Glutamatergic neuron (in vitro differentiated cells): Measurements from ENCODE around the gene ITGAE. TPM values are rescaled to one million over a fixed set of nuclear protein-coding genes. Genes with fewer than 3 reads are reported as not detected.

Source experiments
- DNase-seq: peaks from one replicate; pipeline ENCODE4 v3.0.0; 2022
- H3K27ac Mint-ChIP-seq: one replicate; pipeline ENCODE4 v1.8.0; 2020; ENCODE audit warnings: mild to moderate bottlenecking, mixed read lengths, inconsistent platforms; ENCODE audit not compliant: unreplicated experiment
- H3K27me3 Mint-ChIP-seq: one replicate; pipeline ENCODE4 v1.8.0; 2020; ENCODE audit warnings: mild to moderate bottlenecking, moderate library complexity, mixed read lengths, inconsistent platforms; ENCODE audit not compliant: unreplicated experiment
- H3K36me3 Mint-ChIP-seq: one replicate; pipeline ENCODE4 v1.8.0; 2020; ENCODE audit warnings: mild to moderate bottlenecking, mixed read lengths, inconsistent platforms; ENCODE audit not compliant: unreplicated experiment
- H3K4me1 Mint-ChIP-seq: one replicate; pipeline ENCODE4 v1.8.0; 2020; ENCODE audit warnings: mild to moderate bottlenecking, low read depth, mixed read lengths, inconsistent platforms; ENCODE audit not compliant: unreplicated experiment
- H3K4me3 Mint-ChIP-seq: one replicate; pipeline ENCODE4 v1.8.0; 2020; ENCODE audit warnings: mild to moderate bottlenecking, mixed read lengths, inconsistent platforms; ENCODE audit not compliant: unreplicated experiment
- H3K9me3 Mint-ChIP-seq: one replicate; pipeline ENCODE4 v1.8.0; 2020; ENCODE audit warnings: mild to moderate bottlenecking, moderate library complexity, mixed read lengths, inconsistent platforms; ENCODE audit not compliant: unreplicated experiment
- long read RNA-seq: library from polyadenylated mRNA; unstranded; transcript quantifications from one replicate; pipeline ENCODE4 v2.0.0, GENCODE V29; 2020; ENCODE audit not compliant: unreplicated experiment
- total RNA-seq: library from RNA; stranded (reverse); fragmentation: NEBNext Ultra II Directional; extraction: Animal tissue kit (Norgen Biotek cat#: 25700); gene quantifications from one replicate; pipeline ENCODE4 v1.2.1, GENCODE V29; 2021; ENCODE audit not compliant: unreplicated experiment
- TF ChIP-seq, protein P1 (sequence below): fragments of 200-600 bp; sonication (generic); IDR thresholded peaks from one replicate; pipeline ENCODE4 v1.5.0; 2021; ENCODE audit not compliant: partially characterized antibody, unreplicated experiment

ITGAE gene, protein sequence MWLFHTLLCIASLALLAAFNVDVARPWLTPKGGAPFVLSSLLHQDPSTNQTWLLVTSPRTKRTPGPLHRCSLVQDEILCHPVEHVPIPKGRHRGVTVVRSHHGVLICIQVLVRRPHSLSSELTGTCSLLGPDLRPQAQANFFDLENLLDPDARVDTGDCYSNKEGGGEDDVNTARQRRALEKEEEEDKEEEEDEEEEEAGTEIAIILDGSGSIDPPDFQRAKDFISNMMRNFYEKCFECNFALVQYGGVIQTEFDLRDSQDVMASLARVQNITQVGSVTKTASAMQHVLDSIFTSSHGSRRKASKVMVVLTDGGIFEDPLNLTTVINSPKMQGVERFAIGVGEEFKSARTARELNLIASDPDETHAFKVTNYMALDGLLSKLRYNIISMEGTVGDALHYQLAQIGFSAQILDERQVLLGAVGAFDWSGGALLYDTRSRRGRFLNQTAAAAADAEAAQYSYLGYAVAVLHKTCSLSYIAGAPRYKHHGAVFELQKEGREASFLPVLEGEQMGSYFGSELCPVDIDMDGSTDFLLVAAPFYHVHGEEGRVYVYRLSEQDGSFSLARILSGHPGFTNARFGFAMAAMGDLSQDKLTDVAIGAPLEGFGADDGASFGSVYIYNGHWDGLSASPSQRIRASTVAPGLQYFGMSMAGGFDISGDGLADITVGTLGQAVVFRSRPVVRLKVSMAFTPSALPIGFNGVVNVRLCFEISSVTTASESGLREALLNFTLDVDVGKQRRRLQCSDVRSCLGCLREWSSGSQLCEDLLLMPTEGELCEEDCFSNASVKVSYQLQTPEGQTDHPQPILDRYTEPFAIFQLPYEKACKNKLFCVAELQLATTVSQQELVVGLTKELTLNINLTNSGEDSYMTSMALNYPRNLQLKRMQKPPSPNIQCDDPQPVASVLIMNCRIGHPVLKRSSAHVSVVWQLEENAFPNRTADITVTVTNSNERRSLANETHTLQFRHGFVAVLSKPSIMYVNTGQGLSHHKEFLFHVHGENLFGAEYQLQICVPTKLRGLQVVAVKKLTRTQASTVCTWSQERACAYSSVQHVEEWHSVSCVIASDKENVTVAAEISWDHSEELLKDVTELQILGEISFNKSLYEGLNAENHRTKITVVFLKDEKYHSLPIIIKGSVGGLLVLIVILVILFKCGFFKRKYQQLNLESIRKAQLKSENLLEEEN
- 19.2 TPM for total RNA-seq
- long read RNA-seq, transcript ITGAE-207 (4 exons, 672 nt), result major isoform, 23 of 29 reads
- long read RNA-seq, partial matches to known transcripts, result 0 of 29 reads
- long read RNA-seq, other reads (novel, unspliced or antisense), result 4 of 29 reads

DNA sequence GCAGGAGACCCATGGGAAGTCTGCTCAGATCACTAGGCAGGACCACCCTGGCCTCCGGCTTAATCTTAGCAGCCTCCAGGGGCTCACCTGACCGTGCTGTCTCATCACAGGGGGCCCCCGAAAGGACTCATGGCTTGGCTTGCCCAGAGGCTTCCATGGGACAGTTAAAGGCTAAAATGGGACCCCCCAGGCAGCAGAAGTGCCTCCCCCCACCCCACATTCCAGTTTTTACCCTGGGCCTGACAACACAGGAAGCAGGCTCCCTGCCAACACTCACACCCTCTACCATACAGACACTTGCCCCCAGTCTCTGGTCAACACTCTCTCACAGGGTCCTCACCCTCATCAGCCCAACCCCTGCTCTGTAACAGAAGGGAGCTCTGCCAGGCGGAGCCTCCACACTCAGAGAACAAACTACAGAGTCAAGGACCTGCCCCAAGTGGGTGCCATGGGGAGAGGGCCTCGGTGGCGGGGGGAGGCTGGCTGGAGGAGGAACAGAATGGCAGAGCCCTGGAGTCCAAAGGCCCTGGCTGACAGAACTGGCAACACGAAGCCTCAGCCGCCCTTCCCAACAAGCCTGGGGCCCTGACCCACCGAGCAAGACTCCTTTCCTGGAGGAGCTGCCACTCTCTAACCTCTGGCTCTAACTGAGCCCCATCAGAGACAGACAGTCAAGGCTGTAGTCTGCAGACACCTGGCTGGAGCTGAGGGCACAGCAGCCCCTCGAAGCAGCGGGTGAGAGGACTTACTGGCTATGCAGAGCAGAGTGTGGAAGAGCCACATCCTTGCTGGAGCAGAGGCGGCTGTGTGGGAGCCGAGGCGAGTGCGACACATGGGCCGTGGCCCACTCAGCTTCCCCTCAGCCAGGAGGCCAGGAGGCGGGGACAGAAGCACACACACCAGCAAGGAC lies at the start of gene ITGAE:
Gene ITGAE (minus strand): TSS at position 827 of the 910 bp plus-strand sequence. CDS start 44 bp downstream, at position 783.
- no peak for DNase-seq
- Mint-ChIP-seq H3K4me1 (no peaks in the 10 kb centered on the region), H3K36me3 (no peaks in the 10 kb centered on the region), H3K27ac (no peak within 1 kb of the TSS), H3K9me3 (peaks cover 2% of the 10 kb centered on the region), H3K4me3 (no peak within 1 kb of the TSS), H3K27me3 (peaks cover 11% of the 10 kb centered on the region)
- TF ChIP-seq, protein P1, sequence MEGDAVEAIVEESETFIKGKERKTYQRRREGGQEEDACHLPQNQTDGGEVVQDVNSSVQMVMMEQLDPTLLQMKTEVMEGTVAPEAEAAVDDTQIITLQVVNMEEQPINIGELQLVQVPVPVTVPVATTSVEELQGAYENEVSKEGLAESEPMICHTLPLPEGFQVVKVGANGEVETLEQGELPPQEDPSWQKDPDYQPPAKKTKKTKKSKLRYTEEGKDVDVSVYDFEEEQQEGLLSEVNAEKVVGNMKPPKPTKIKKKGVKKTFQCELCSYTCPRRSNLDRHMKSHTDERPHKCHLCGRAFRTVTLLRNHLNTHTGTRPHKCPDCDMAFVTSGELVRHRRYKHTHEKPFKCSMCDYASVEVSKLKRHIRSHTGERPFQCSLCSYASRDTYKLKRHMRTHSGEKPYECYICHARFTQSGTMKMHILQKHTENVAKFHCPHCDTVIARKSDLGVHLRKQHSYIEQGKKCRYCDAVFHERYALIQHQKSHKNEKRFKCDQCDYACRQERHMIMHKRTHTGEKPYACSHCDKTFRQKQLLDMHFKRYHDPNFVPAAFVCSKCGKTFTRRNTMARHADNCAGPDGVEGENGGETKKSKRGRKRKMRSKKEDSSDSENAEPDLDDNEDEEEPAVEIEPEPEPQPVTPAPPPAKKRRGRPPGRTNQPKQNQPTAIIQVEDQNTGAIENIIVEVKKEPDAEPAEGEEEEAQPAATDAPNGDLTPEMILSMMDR, result no peak

DNA sequence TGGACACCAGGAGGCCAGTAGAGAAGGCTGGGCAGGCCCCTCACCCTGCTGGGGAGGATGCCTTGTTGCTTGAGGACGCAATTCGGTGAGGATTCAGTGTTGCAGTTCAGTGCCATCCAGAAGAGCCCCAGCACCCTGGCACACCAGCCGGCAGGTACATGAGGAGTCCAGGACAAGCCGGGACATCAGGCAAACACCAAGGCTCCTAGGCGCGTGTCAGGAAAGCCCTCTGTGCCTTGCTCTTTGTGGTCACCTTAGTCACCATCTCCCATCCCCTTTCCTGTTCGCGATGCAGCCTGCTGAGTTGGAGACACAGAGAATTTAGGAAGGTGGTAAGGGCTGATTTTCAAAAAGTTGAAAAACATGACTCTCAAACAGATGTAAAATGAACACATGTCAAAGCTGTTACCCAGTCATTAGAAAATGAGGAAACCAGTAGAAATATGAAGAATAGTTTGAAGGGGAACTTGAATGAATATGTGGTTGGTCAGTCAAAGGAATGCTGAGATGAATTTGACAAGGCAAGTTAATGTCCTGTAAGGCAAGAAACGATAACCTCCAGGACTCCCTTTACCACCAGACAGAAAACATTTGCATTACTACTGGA lies 47.3 kb upstream of the ITGAE start:
- peaks cover 13% of the 10 kb centered on the region for H3K4me1 Mint-ChIP-seq
- TF ChIP-seq, protein P1, result no peak
- peaks cover 4% of the 10 kb centered on the region for H3K36me3 Mint-ChIP-seq
- H3K27ac Mint-ChIP-seq, result no peak overlapping the region
- DNase-seq, result no peak
- H3K9me3 Mint-ChIP-seq, result peaks cover 2% of the 10 kb centered on the region
- no peak overlapping the region for H3K4me3 Mint-ChIP-seq
- H3K27me3 Mint-ChIP-seq, result peaks cover 10% of the 10 kb centered on the region

DNA sequence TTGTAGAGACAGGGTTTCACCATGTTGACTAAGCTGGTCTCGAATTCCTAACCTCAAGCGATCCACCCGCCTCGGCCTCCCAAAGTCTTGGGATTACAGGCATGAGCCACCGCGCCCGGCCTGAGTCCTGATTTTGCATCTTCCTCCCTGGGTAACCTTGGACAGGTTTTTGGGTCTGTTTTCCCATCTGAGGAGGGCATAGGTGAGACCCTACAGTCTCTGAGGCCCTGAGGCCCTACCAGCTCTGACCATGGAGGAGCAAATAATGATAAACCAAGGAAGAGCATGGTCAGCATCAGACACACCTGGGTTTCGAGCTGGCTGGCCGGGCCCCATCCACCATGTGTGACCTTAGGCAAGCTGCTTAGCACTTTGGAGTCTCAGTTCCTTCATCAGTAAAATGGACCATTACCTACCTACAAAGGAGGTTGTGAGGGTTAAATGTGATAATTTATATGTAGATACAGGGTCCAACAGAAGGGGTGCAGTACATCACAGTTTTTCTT lies 46.2 kb upstream of the ITGAE start:
- Mint-ChIP-seq H3K27me3 (peaks cover 7% of the 10 kb centered on the region), H3K4me3 (peak overlapping the region; percentile 76), H3K4me1 (peaks cover 9% of the 10 kb centered on the region), H3K27ac (peak overlapping the region; percentile 57), H3K36me3 (no peaks in the 10 kb centered on the region), H3K9me3 (peaks cover 2% of the 10 kb centered on the region)
- no peak for DNase-seq
- TF ChIP-seq, protein P1, result no peak
